GM19239 (cell line): Measurements from ENCODE around the gene CENATAC.
"Not testable (repeated sequence)": the region's sequence is repeated elsewhere in the genome, so short reads cannot be mapped to it uniquely, and the experiment has no call there.

Experiments used
- DNase-seq: peaks from one replicate; pipeline ENCODE4 v3.0.0; 2011; ENCODE audit warnings: low spot score; ENCODE audit not compliant: insufficient read length
- FAIRE-seq: peaks from 2 replicates; lab custom pipeline; 2011; peaks lifted over from hg19 to GRCh38; lab: Jason Lieb, UNC

The CENATAC gene

DNA sequence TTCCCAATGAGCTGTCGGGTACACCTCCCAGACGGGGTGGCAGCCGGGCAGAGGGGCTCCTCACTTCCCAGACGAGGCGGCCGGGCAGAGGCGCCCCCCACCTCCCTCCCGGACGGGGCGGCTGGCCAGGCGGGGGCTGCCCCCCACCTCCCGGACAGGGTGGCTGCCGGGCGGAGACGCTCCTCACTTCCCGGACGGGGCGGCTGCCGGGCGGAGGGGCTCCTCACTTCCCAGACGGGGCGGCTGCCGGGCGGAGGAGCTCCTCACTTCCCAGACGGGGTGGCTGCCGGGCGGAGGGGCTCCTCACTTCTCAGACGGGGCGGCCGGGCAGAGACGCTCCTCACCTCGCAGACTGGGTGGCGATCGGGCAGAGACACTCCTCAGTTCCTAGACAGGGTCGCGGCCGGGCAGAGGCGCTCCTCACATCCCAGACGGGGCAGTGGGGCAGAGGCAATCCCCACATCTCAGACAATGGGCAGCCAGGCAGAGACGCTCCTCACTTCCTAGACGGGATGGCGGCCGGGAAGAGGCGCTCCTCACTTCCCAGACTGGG lies 6.4 kb upstream of the CENATAC start:
- not testable (repeated sequence) for FAIRE-seq, DNase-seq

DNA sequence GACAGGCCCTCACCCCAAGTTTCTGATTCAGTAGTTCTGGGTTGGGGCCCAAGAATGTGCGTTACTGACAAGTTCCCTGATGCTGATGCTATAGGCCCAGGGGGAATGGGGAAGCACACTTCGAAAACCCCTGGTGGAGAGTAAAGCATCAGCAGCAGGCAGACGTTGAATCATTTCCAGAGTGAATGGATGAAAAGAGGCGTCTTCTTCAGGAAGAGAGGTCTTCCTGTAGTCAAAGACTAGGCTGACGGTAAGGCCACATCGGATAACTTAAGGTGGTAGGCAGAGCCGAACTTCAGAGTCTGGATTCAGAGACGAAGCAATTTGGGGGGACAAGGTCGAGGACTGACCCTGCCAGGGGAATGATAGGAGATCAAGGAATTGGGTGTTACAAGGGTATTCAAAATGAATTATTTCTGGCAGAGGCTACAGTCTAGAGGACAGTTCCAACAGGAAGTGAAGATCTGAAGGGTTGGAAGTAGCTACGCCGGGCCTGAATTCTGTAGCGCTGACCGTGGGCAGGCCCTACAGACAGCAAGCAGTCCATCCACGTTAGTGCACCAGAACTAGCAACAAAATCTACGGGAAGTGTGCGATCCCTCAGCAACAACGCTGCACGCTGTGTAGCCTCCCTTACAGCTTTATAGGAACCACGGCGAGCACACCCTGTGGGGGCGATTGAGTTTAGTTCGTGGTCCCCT lies 862 bp upstream of the CENATAC start:
- FAIRE-seq (peak; percentile 92), DNase-seq (peak; percentile 78)

DNA sequence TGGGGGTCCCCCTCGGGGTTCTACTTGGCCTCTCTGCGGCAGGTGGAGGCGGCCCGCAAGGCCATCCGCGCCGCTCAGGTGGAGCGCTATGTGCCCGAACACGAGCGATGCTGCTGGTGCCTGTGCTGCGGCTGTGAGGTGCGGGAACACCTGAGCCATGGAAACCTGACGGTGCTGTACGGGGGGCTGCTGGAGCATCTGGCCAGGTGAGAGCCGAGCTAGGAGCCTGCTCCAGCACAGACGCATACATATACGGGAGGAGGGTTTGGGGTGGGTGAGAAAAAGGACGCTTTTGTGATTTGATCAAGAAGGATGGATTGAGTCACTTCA lies 415 bp downstream of the CENATAC start:
- no peak for DNase-seq
- peak; percentile 56 for FAIRE-seq

DNA sequence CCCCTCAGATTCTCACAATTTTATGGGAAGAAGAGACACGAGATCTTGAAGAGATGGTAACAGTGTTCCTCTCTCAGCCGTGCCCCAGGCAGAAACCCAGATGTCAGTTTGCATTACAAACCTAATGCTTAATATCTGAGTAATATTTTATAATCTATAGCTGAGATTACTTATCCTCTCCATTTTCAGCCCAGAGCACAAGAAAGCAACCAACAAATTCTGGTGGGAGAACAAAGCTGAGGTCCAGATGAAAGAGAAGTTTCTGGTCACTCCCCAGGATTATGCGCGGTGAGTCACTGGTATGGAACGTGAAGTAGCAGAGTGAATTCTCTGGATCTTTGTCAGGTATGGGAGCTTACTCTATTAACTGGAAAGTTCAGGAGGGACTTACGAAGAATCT lies 884 bp downstream of the CENATAC start:
- no peak for DNase-seq
- no peak for FAIRE-seq

DNA sequence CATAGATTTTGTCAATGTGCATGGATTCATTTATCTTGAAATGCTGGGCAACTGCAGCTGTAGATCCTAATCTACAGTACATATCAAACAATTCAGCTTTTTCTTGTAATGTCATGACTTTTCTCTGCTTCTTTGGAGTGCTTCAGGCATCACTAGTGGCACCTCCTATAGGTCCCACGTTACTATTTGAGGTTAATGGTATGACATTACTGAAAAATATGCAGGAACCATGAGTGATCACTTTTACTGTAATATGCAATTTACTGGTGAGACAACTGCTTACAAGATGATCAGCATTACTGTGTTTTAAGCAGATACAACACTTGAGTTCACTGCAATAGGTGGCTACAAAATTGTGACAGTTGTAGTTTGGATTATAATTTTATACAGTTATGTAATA lies 3.0 kb downstream of the CENATAC start:
- DNase-seq (no peak), FAIRE-seq (no peak)

DNA sequence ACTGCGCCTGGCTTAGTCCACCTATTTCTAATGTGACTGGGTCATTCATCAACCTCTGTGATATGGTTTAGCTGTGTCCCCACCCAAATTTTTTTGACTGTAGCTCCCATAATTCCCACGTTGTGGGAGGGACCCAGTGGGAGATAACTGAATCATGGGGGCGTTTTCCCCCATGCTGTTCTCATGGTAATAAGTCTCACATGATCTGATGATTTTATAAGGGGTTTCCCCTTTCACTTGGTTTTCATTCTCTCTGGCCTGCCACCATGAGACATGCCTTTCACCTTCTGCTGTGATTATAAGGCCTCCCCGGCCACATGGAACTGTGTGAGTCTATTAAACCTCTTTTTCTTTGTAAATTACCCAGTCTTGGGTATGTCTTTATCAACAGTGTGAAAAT lies 8.7 kb downstream of the CENATAC start:
- DNase-seq = no peak

DNA sequence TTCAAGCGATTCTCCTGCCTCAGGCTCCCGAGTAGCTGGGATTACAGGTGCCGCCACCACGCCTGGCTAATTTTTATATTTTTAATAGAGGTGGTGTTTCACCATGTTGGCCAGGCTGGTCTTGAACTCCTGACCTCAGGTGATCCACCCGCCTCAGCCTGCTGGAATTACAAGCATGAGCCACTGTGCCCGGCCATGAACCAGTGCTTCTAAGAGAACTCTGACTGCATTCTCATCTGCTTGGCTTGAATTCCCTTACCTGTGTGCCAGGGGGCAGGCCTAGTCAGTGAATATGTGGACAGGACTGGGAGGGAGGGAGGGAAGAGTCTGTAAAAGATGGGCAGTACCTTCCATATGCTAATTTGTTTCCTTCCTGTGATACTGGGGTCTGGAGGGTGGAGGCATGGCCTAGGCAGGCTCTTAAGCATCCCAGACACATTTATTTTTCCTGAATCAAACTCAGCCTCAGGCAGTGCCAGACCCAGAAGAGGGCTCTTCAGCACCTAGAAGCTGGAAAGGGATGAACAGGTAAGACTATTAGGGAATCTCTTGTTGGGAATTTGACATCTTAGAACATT lies 13.6 kb downstream of the CENATAC start:
- FAIRE-seq (no peak), DNase-seq (no peak)

More for the DNA sequence above, 8.7 kb downstream of the CENATAC start:
- no peak for FAIRE-seq

DNA sequence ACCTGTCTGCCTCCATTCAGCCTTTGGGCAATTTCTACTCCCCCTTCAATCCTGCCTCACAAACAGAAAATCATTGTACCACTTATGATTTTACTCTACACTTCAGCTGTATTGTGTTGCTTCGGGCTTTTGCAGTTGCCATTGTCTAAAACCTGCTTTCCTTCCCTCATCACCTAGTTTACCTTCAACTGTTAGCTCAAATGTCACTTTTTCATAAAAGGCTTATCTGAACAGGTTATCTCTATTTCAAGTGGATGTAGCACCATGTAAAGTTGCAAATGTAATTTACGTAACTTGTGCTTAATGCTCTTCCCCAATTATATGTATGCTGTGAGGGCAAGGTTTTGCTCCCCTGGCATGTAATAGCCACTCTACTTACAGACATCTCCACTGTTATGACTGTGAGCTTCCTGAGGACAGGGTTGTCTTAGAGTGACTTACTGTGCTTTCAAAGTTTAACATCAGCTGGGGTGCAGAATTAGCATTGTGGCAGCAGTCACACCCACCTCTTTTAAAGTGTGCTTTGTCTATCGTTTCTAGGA lies 14.8 kb downstream of the CENATAC start:
- FAIRE-seq (no peak), DNase-seq (no peak)

DNA sequence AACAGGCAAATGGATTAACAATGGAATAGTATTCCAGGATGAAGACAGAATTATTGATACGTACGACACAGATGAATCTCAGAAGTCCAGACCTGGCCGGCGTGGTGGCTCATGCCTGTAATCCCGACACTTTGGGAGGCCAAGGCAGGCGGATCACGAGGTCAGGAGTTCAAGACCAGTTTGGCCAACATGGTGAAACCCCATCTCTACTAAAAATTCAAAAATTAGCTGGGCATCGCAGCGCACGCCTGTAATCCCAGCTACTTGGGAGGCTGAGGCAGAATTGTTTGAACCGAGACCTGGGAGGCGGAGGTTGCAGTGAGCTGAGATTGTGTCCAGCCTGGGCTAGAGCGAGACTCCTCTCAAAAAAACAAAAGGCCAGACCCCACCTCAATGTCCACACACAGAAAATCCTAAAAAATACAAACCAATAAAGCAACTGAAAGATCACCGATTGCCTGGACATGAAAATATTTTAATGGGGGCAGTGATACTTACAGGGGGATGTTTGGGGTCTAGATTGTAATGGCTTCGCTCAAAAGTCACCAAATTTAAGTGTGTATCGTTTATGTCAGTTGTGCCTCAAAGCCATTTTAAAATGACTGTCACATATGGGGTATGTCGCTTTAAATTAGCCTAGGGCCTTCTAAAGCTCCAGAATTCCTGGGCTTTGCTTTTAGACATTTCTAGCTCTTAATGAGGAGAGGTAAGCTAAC lies 16.4 kb downstream of the CENATAC start:
- DNase-seq = no peak
- FAIRE-seq = no peak

DNA sequence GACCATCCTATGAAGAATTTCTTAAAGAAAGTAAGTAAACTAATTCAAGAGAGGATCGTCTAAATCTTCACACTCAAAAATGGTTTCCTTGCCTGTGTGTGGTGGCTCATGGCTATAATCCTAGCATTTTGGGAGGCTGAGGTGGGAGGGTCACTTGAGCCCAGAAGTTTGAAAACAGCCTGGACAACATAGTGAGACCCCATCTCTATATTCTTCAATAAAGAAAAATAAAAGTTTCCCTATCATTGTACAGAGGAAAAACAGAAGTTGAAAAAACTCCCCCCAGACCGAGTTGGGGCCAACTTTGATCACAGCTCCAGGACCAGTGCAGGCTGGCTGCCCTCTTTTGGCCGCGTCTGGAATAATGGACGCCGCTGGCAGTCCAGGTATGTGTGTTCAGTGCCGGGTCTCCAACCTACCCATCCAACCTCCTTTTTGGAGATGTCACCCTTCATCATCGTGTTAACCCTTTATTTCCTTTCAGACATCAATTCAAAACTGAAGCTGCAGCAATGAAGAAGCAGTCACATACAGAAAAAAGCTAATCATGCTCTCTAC lies 17.2 kb downstream of the CENATAC start:
- no peak for FAIRE-seq
- DNase-seq = no peak

DNA sequence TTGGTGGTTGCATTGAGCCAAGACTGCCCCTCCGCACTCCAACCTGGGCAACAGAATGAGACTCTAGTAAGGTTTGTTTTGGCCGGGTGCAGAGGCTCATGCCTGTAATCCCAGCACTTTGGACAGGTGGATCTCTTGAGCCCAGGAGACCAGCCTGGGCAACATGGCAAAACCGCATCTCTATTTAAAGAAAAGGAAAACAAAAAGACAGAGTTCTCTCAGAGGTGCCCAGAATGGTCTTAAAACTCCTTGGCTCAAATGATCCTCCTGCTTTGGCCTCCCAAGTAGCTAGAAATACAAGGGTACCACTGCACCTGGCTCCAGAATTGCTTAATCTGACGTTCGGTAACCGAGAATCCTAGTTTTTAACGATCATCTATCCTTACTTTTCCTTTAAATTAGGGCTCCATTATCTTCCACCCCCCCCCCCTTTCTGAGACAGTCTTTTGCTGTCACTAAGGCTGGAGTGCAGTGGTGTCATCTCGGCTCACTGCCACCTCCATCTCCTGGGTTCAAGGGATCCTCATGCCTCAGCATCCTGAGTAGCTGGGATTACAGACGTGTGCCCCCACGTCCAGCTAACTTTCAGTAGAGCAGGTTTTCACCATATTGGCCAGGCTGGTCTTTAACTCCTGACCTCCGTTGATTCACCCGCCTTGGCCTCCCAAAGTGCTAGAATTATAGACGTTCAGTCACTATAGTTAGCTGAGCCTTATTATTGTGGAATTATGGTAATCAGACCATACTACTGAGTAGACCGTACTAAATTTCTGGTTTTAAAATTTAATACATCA lies 18.5 kb downstream of the CENATAC start:
- FAIRE-seq (no peak), DNase-seq (no peak)

DNA sequence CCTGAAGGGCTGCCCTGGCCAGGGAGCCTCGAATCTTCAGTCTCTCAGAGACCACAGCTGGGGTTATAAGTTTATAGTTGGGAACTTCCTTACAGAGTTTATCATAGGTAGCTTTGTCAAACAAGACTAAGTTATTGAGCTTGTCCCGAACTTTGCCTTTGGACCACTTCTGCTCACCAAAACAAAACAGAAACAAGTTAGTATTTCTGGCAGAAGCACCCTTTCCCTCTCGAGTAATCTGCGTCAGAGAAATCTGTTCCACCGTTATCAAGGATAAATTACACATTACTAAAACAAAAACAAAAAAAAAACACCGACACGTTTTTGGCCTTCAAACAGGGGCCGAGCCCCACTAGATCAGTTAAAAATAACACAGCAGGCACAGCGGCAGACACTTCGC lies 19.4 kb downstream of the CENATAC start:
- not testable (repeated sequence) for FAIRE-seq, DNase-seq

DNA sequence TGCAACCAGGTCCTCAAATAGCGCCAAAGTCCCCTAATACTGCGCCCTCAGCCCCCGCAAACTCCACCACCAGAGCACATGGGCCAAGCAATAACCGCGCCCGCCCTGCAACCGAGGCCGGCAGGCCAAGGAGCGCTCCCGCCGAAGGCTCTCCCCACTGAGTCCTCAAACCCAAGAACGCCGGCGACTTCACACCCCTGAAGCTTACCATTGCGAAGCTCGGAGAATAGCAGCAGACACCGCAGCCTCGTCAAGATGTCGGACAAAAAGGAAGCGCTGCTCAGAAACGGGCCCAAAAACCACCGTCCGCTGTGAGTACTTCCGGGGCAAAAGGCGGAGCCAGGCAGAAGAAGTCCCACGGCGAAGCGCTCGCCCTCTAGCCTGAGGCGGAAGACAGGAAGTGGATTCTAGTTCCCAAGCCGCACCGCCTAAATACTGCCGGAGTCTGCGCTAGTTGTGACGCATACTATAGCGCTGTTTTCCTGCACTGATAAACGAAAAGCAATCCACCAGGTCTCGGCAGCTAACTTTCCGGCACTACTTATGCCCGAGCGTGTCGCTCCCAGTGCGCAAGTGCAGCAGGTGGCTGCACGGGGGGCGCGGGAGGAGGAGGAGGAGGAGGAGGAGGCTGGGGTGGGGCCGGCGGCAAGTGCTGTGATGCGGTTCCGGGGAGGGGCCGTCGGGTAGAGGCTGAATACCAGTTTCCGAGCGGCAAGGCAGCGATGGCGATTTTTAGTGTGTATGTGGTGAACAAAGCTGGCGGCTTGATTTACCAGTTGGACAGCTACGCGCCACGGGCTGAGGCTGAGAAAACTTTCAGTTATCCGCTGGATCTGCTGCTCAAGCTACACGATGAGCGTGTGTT lies 20.4 kb downstream of the CENATAC start, which contains the start of the genes RPS25 and TRAPPC4:
Gene RPS25 (minus strand): TSS at position 270 of the 865 bp plus-strand sequence. CDS start 59 bp downstream, at position 211.
Gene TRAPPC4 (plus strand): TSS at position 693 of the 865 bp plus-strand sequence. CDS start 30 bp downstream, at position 723.
- peak; percentile 94 for FAIRE-seq
- peak; percentile 88 for DNase-seq

DNA sequence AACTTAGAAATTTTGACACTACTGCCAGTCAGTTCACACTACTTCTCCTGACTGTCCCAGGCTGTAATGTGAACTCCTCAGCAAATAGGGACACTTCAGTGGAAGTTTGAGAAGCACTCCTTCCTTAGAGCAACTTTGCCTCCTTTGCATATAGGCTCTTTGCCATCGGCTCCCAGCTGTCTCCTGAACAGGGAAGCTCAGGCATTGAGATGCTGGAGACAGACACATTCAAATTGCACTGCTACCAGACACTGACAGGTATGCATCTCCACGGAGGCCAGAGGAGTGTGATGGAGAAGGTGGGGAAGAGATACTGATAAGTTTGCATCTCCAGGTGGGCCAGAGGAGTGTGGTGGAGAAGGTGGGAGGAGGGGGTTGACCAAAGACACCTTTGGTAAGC lies 22.1 kb downstream of the CENATAC start:
- DNase-seq = no peak
- FAIRE-seq = no peak

DNA sequence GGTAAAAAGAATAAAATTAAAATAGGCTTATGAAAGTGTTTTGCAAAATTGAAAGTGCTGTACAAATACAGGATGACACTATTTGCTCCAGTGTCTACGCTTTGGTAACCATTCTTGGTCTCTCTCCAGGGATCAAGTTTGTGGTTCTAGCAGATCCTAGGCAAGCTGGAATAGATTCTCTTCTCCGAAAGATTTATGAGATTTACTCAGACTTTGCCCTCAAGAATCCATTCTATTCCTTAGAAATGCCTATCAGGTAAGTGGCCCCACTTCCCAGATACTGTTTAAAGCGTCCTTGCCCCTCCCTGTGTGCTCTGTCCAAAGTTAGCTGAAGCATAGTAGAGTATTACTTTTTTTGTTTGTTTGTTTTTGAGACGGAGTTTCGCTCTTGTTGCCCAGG lies 23.7 kb downstream of the CENATAC start:
- no peak for DNase-seq
- FAIRE-seq = no peak

DNA sequence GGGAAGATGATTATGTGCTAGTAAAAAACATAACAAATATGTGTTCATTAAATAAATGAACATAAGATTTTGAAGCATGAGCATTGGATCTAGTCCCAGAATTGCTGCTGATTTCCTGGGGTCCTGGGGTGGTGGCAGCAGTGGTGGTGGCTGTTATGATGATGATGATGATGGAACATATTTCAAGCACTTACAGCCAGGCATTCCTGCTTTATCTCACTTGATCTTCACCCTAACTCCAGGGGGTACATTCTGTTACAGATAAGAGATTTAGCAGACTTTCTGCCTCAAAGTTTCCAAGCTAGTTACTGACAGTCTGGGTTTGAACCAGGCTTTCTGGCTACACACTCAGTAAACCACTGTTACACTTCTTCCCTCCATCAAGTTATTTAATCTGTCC lies 25.8 kb downstream of the CENATAC start:
- DNase-seq = no peak
- FAIRE-seq = no peak

DNA sequence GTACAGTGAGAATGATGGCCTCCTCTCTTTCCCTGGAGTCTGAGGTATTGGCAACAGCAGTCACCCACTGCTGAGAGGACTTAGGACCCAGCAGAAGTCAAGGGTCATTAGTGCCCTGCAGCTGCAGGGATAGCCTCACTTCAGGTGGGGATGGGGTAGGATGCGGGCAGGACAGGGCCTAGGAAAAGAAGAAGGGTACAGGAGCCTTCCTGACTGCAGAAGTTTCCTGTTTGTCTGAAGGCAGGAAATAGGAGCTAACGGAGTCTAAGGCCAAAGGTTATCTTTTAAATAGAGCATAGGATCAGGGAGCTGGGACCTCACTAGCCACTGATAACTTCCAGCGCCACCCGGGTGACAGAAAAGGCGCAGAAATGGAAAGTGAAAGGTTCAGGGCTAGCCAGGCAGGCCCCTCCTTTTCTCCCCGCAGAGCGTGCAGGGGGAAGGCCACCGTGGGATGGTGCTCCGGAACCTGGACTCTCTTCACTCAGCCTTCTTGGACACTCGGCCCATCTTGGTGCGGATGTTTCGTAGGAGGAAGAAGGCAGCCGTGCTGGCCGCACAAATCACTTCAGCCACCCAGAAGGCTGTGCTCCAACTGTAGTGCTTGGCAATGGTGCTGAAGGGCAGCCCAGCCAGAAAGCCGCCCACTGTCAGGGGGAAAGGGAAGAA lies 26.6 kb downstream of the CENATAC start:
- DNase-seq (no peak), FAIRE-seq (no peak)

DNA sequence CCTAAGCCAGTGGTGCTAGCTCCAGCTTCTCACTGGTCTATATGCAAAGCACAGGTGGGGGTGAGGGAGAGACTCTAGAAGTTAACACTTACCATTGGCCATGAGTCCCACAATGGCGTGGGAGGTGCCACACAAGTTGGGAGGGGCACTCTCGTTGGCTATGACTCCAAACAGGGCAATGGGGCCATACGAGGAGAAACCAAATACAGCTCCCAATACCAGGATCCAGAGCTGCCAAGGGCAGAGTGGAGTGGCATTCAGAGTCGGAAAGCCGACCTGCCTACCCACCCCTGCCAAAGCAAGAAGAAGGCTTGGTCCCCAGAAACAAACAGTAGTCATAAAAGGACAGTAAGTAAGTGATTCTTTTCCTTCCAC lies 27.1 kb downstream of the CENATAC start:
- DNase-seq = no peak
- no peak for FAIRE-seq
